HL-60 (cell line): Measurements from ENCODE around the gene ALDH3A1.

Experiments
- POLR2AphosphoS5 ChIP-seq: IDR thresholded peaks from 2 replicates; pipeline ENCODE4 v1.6.1; 2012; ENCODE audit warnings: low read depth
- REST ChIP-seq: IDR thresholded peaks from 2 replicates; pipeline ENCODE4 v1.6.1; 2012; ENCODE audit warnings: low read depth; ENCODE audit not compliant: insufficient replicate concordance
- SPI1 ChIP-seq: IDR thresholded peaks from 2 replicates; pipeline ENCODE4 v1.6.1; 2012; ENCODE audit warnings: low read depth, mild to moderate bottlenecking, borderline replicate concordance
- TF ChIP-seq, protein P1 (sequence below): IDR thresholded peaks from one replicate; pipeline ENCODE4 v1.5.1; 2011; ENCODE audit warnings: low read length, control low read depth, inconsistent platforms; ENCODE audit not compliant: insufficient read depth

DNA sequence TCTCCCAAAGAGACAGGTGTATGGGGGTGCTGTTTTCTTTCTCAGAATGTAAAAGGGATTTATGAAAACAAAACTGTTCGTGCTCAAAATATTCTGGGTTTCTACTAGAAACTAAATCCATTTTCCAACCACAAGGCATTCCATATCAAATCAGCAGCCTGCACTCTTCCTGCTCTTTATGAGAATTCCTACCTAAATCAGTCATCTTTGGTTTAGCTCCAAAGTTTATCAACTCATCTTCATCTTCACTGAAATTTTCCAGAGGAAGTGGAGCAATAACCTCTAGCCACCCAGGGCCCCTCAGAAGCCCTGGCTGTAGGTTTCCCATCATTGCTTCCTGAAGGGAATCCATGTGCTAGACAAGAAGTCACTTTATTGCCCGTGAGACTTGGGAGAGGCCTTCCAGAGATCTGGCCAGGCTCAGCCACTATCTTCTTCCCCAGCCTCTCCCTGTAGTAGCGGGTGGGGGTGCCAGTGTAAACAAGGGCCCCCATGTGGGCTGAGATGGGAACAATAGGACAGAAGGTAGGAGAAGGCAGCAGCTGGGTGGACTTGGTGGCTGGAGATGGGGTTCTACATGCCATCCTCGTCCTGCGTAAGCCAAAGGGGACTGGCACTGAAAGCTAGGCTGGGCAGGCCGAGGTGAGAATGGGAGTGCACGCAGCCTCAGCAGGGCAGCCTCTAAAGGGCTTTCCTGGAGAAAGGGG lies 22.0 kb upstream of the ALDH3A1 start:
- TF ChIP-seq, protein P1, sequence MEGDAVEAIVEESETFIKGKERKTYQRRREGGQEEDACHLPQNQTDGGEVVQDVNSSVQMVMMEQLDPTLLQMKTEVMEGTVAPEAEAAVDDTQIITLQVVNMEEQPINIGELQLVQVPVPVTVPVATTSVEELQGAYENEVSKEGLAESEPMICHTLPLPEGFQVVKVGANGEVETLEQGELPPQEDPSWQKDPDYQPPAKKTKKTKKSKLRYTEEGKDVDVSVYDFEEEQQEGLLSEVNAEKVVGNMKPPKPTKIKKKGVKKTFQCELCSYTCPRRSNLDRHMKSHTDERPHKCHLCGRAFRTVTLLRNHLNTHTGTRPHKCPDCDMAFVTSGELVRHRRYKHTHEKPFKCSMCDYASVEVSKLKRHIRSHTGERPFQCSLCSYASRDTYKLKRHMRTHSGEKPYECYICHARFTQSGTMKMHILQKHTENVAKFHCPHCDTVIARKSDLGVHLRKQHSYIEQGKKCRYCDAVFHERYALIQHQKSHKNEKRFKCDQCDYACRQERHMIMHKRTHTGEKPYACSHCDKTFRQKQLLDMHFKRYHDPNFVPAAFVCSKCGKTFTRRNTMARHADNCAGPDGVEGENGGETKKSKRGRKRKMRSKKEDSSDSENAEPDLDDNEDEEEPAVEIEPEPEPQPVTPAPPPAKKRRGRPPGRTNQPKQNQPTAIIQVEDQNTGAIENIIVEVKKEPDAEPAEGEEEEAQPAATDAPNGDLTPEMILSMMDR = no peak
- TF ChIP-seq POLR2AphosphoS5 (no peak), SPI1 (no peak), REST (no peak)
